ENCODE data around the gene PLEKHM2. TPM values are rescaled to one million over a fixed set of nuclear protein-coding genes. Genes with fewer than 3 reads are reported as not detected.

Gene PLEKHM2
- total and polyA plus RNA-seq, 4 donors, result 32.5 to 79.2 (median 63.1) TPM

GRCh38 chr1:15692121-15692682, 8.1 kb downstream of the PLEKHM2 start:
- Histone ChIP-seq H3K4me1 (ENCODE audit: control insufficient read depth in 5 of 5, insufficient read depth in 5 of 5, low read length in 5 of 5) (peaks cover 8 to 20% (median 17%) of the 10 kb centered on the region in 5 donors), H3K9me3 (ENCODE audit: control insufficient read depth in 4 of 4, insufficient read depth in 3 of 4, low read length in 3 of 4) (no peaks in the 10 kb centered on the region), H3K9ac (ENCODE audit: insufficient read depth in 1 of 2, low read length in 2 of 2) (no peak overlapping the region), H3K36me3 (ENCODE audit: control insufficient read depth in 4 of 4, insufficient read depth in 4 of 4, low read length in 4 of 4) (peaks cover 0 to 7% (median 4%) of the 10 kb centered on the region in 4 donors), H3K4me3 (no peak overlapping the region), H3K27me3 (ENCODE audit: control insufficient read depth in 3 of 3, insufficient read depth in 3 of 3, low read length in 2 of 3) (no peaks in the 10 kb centered on the region), H3K27ac (ENCODE audit: low read depth in 1 of 2, low read length in 1 of 2) (peak overlapping the region in 1 of 2 donors; percentile 10)
- no peak for TF ChIP-seq CTCF (IDR thresholded peaks at IDR 0.05; ENCODE audit: control extremely low read depth, extremely low read depth)
- 63 to 87% methylated on average over 5 of the region's 5 CpGs for WGBS, 2 donors
- DNase-seq (no peak), ATAC-seq (ENCODE audit: insufficient read depth, low FRiP score) (no peak)

- Histone ChIP-seq H3K4me1 (ENCODE audit: control insufficient read depth in 5 of 5, insufficient read depth in 5 of 5, low read length in 5 of 5) (peaks cover 10 to 20% (median 15%) of the 10 kb centered on the region in 5 donors), H3K27ac (ENCODE audit: low read depth in 1 of 2, low read length in 1 of 2) (peak overlapping the region in 1 of 2 donors; percentile 24), H3K9ac (ENCODE audit: insufficient read depth in 1 of 2, low read length in 2 of 2) (no peak overlapping the region), H3K9me3 (ENCODE audit: control insufficient read depth in 4 of 4, insufficient read depth in 3 of 4, low read length in 3 of 4) (no peaks in the 10 kb centered on the region), H3K36me3 (ENCODE audit: control insufficient read depth in 4 of 4, insufficient read depth in 4 of 4, low read length in 4 of 4) (peaks cover 0 to 5% (median 4%) of the 10 kb centered on the region in 4 donors), H3K27me3 (ENCODE audit: control insufficient read depth in 3 of 3, insufficient read depth in 3 of 3, low read length in 2 of 3) (no peaks in the 10 kb centered on the region), H3K4me3 (no peak overlapping the region)
- ATAC-seq (ENCODE audit: insufficient read depth, low FRiP score), result no peak
- no peak for DNase-seq
- 81 to 82% methylated on average over 5 of the region's 5 CpGs for whole genome bisulfite sequencing, 2 donors
- TF ChIP-seq CTCF (IDR thresholded peaks at IDR 0.05; ENCODE audit: control extremely low read depth, extremely low read depth), result no peak
These were observed 9.3 kb downstream of the PLEKHM2 start for GRCh38 chr1:15693371-15693770.

- ATAC-seq (ENCODE audit: insufficient read depth, low FRiP score) (peak; percentile 41), DNase-seq (no peak)
- Histone ChIP-seq H3K4me3 (no peak overlapping the region), H3K9ac (ENCODE audit: insufficient read depth in 1 of 2, low read length in 2 of 2) (peak overlapping the region in 1 of 2 donors; percentile 25), H3K36me3 (ENCODE audit: control insufficient read depth in 4 of 4, insufficient read depth in 4 of 4, low read length in 4 of 4) (peaks cover 0 to 5% (median 3%) of the 10 kb centered on the region in 4 donors), H3K27me3 (ENCODE audit: control insufficient read depth in 3 of 3, insufficient read depth in 3 of 3, low read length in 2 of 3) (no peaks in the 10 kb centered on the region), H3K27ac (ENCODE audit: low read depth in 1 of 2, low read length in 1 of 2) (peak overlapping the region in 1 of 2 donors; percentile 77), H3K9me3 (ENCODE audit: control insufficient read depth in 4 of 4, insufficient read depth in 3 of 4, low read length in 3 of 4) (peaks cover 0 to 1% (median 0%) of the 10 kb centered on the region in 4 donors), H3K4me1 (ENCODE audit: control insufficient read depth in 5 of 5, insufficient read depth in 5 of 5, low read length in 5 of 5) (peaks cover 9 to 14% (median 12%) of the 10 kb centered on the region in 5 donors)
- no peak for TF ChIP-seq CTCF (IDR thresholded peaks at IDR 0.05; ENCODE audit: control extremely low read depth, extremely low read depth)
- 16 to 29% methylated on average over 10 of the region's 10 CpGs for WGBS, 2 donors
These were observed 12.9 kb downstream of the PLEKHM2 start for GRCh38 chr1:15696956-15697521.
